Measurements from ENCODE around the gene BCL6.
A peak's percentile ranks its signal among the peaks of the same experiment; 100 is the strongest.

The BCL6 gene

DNA sequence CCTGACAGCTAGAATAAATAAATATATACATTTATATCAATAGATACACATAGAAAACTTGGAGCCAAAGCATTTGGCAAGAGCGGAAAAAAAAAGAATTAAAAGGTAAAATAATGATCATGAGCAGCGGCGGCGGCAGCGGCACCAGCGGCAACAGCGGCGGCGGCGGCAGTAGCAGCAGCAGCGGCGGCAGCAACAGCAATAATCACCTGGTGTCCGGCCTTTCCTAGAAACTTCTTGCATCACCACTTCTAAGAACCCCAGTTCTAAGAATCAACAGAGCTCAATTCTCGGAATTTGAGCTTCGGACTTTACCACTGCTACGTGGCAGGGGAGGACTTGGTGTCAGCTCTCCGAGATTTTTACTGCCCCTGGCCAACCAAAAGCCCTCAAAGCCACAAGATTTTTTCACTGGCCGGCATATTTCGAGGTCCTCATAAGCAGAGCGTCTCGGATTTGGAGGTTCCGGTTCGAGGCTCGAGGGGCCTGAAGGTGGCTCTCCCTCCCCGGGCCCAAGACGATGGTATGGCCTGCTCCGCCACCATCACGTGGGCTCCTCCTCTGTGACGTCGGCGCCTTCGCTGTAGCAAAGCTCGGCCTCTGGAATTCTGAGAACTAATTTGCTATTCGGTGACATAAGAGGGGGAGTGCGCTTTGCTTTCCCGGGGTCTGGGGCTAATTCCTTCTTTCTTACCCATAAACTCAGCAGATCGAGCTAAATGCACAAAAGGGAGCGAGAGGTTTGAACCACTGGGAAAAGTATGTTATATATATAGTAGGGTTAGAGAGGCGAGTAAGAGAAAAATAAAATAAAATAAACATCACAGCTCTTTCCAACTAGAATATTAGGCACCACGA, at the start of gene BCL6:
BCL6 (minus strand) TSS at position 268 of the 858 bp plus-strand sequence. CDS start 11,775 bp downstream, outside the sequence.
- H3K27ac ChIP-seq (ENCODE audit: low read depth in 2 of 2, low read length in 2 of 2) = peak within 1 kb of the TSS; percentile 96 to 98
- peaks cover 31 to 38% of the 10 kb centered on the region in 2 donors for H3K4me1 ChIP-seq (ENCODE audit: control insufficient read depth in 2 of 2, insufficient read depth in 2 of 2, low read length in 2 of 2)
- no peaks in the 10 kb centered on the region for H3K9me3 ChIP-seq (ENCODE audit: control insufficient read depth in 2 of 2, low read length in 2 of 2)
- H3K4me3 ChIP-seq (ENCODE audit: low read length in 2 of 2) = peak within 1 kb of the TSS; percentile 83
- no peaks in the 10 kb centered on the region for H3K27me3 ChIP-seq (ENCODE audit: control insufficient read depth in 2 of 2, insufficient read depth in 2 of 2, low read length in 2 of 2)
- H3K36me3 ChIP-seq (ENCODE audit: control insufficient read depth in 2 of 2, insufficient read depth in 2 of 2, low read length in 2 of 2) = no peaks in the 10 kb centered on the region
- peak within 1 kb of the TSS; percentile 90 to 98 for H3K9ac ChIP-seq (ENCODE audit: low read depth in 1 of 2, low read length in 2 of 2)

- Histone ChIP-seq H3K9ac (ENCODE audit: low read depth in 1 of 2, low read length in 2 of 2) (no peak overlapping the region), H3K4me3 (ENCODE audit: low read length in 2 of 2) (no peak overlapping the region), H3K27ac (ENCODE audit: low read depth in 2 of 2, low read length in 2 of 2) (no peak overlapping the region), H3K27me3 (ENCODE audit: control insufficient read depth in 2 of 2, insufficient read depth in 2 of 2, low read length in 2 of 2) (no peaks in the 10 kb centered on the region), H3K36me3 (ENCODE audit: control insufficient read depth in 2 of 2, insufficient read depth in 2 of 2, low read length in 2 of 2) (no peaks in the 10 kb centered on the region), H3K4me1 (ENCODE audit: control insufficient read depth in 2 of 2, insufficient read depth in 2 of 2, low read length in 2 of 2) (peaks cover 0 to 5% of the 10 kb centered on the region in 2 donors), H3K9me3 (ENCODE audit: control insufficient read depth in 2 of 2, low read length in 2 of 2) (no peaks in the 10 kb centered on the region)
These were observed 49.5 kb upstream of the BCL6 start for GRCh38 chr3:187794731-187795130.

- Histone ChIP-seq H3K9ac (ENCODE audit: low read depth in 1 of 2, low read length in 2 of 2) (no peak overlapping the region), H3K27ac (ENCODE audit: low read depth in 2 of 2, low read length in 2 of 2) (no peak overlapping the region), H3K9me3 (ENCODE audit: control insufficient read depth in 2 of 2, low read length in 2 of 2) (no peaks in the 10 kb centered on the region), H3K4me1 (ENCODE audit: control insufficient read depth in 2 of 2, insufficient read depth in 2 of 2, low read length in 2 of 2) (peaks cover 0 to 5% of the 10 kb centered on the region in 2 donors), H3K4me3 (ENCODE audit: low read length in 2 of 2) (no peak overlapping the region), H3K36me3 (ENCODE audit: control insufficient read depth in 2 of 2, insufficient read depth in 2 of 2, low read length in 2 of 2) (no peaks in the 10 kb centered on the region), H3K27me3 (ENCODE audit: control insufficient read depth in 2 of 2, insufficient read depth in 2 of 2, low read length in 2 of 2) (no peaks in the 10 kb centered on the region)
These were observed 48.4 kb upstream of the BCL6 start for GRCh38 chr3:187793618-187794017.

- H3K4me3 ChIP-seq (ENCODE audit: low read length in 2 of 2) = no peak overlapping the region
- peaks cover 0 to 5% of the 10 kb centered on the region in 2 donors for H3K4me1 ChIP-seq (ENCODE audit: control insufficient read depth in 2 of 2, insufficient read depth in 2 of 2, low read length in 2 of 2)
- H3K9me3 ChIP-seq (ENCODE audit: control insufficient read depth in 2 of 2, low read length in 2 of 2) = no peaks in the 10 kb centered on the region
- no peak overlapping the region for H3K9ac ChIP-seq (ENCODE audit: low read depth in 1 of 2, low read length in 2 of 2)
- no peaks in the 10 kb centered on the region for H3K27me3 ChIP-seq (ENCODE audit: control insufficient read depth in 2 of 2, insufficient read depth in 2 of 2, low read length in 2 of 2)
- no peak overlapping the region for H3K27ac ChIP-seq (ENCODE audit: low read depth in 2 of 2, low read length in 2 of 2)
- H3K36me3 ChIP-seq (ENCODE audit: control insufficient read depth in 2 of 2, insufficient read depth in 2 of 2, low read length in 2 of 2) = no peaks in the 10 kb centered on the region
These were observed 47.3 kb upstream of the BCL6 start for GRCh38 chr3:187792521-187792920.

- H3K4me1 ChIP-seq (ENCODE audit: control insufficient read depth in 2 of 2, insufficient read depth in 2 of 2, low read length in 2 of 2) = peaks cover 0 to 1% of the 10 kb centered on the region in 2 donors
- H3K36me3 ChIP-seq (ENCODE audit: control insufficient read depth in 2 of 2, insufficient read depth in 2 of 2, low read length in 2 of 2) = no peaks in the 10 kb centered on the region
- no peak overlapping the region for H3K4me3 ChIP-seq (ENCODE audit: low read length in 2 of 2)
- no peak overlapping the region for H3K27ac ChIP-seq (ENCODE audit: low read depth in 2 of 2, low read length in 2 of 2)
- no peaks in the 10 kb centered on the region for H3K27me3 ChIP-seq (ENCODE audit: control insufficient read depth in 2 of 2, insufficient read depth in 2 of 2, low read length in 2 of 2)
- no peaks in the 10 kb centered on the region for H3K9me3 ChIP-seq (ENCODE audit: control insufficient read depth in 2 of 2, low read length in 2 of 2)
- H3K9ac ChIP-seq (ENCODE audit: low read depth in 1 of 2, low read length in 2 of 2) = no peak overlapping the region
These were observed 44.6 kb upstream of the BCL6 start for GRCh38 chr3:187789872-187790271.

DNA sequence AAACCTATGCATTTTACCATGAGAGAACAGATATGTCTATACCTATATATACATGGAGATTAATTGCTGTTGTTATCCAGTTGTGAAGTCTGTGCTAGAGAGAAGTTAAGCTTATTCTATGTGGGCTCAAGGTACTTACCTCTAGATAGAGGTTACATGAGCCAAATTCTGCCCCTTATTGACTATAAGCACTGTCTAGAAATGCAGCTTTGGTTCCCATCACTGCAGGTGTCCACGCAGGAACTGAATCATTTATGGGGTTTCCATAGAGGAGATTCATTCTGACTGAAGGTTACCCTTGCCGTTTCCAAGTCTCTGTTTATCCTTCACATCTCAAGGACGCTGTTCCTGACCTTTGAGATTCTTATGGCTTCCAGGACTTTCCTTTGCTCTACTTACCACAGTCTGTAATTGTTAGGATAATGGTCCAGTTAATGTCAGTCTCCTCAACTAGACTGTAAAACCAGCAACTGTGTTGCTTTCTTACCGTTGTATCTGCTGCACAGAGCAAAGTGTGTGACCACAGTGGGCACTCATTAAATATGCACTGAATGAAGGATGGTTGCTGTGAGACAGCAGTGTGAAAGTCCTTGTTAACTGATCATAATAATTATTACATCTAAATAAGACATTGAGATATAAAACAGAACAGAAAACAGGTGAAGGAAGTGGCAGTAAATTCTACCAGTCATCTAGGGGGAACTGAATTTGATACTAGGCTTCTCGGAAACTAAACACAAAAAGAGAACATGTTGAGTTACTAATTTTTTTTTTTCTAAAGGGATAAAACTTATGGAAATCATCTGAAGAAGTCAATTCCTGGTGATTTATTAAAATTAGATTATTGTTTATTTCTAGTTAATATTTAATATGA, 44.0 kb upstream of the BCL6 start:
- Histone ChIP-seq H3K4me3 (ENCODE audit: low read length in 2 of 2) (no peak overlapping the region), H3K36me3 (ENCODE audit: control insufficient read depth in 2 of 2, insufficient read depth in 2 of 2, low read length in 2 of 2) (no peaks in the 10 kb centered on the region), H3K27ac (ENCODE audit: low read depth in 2 of 2, low read length in 2 of 2) (no peak overlapping the region), H3K9me3 (ENCODE audit: control insufficient read depth in 2 of 2, low read length in 2 of 2) (no peaks in the 10 kb centered on the region), H3K9ac (ENCODE audit: low read depth in 1 of 2, low read length in 2 of 2) (no peak overlapping the region), H3K4me1 (ENCODE audit: control insufficient read depth in 2 of 2, insufficient read depth in 2 of 2, low read length in 2 of 2) (no peaks in the 10 kb centered on the region), H3K27me3 (ENCODE audit: control insufficient read depth in 2 of 2, insufficient read depth in 2 of 2, low read length in 2 of 2) (no peaks in the 10 kb centered on the region)

DNA sequence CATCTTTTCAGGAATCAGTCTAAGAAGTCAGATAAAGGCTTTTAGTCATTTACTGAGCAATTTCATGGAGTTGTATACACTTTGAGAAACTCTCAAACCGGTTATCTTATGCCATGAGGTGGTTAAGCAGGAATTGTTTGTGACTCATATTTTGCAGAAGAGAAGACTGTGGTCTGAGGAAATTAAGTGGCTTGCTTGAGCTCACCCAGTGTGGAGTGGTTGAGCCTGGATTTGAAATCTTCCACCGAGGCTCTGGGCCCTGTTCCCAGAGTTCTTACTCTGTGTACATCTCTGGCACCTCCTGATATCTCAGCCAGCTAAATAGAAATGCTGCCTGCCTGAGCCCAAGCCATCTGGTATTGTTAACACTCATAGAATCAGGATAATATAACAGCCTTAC, 37.8 kb upstream of the BCL6 start:
- H3K27ac ChIP-seq (ENCODE audit: low read depth in 2 of 2, low read length in 2 of 2) = no peak overlapping the region

GRCh38 chr3:187782006-187782405, 36.7 kb upstream of the BCL6 start:
- Histone ChIP-seq H3K9me3 (ENCODE audit: control insufficient read depth in 2 of 2, low read length in 2 of 2) (no peaks in the 10 kb centered on the region), H3K4me1 (ENCODE audit: control insufficient read depth in 2 of 2, insufficient read depth in 2 of 2, low read length in 2 of 2) (no peaks in the 10 kb centered on the region), H3K4me3 (ENCODE audit: low read length in 2 of 2) (no peak overlapping the region), H3K27me3 (ENCODE audit: control insufficient read depth in 2 of 2, insufficient read depth in 2 of 2, low read length in 2 of 2) (no peaks in the 10 kb centered on the region), H3K9ac (ENCODE audit: low read depth in 1 of 2, low read length in 2 of 2) (no peak overlapping the region), H3K27ac (ENCODE audit: low read depth in 2 of 2, low read length in 2 of 2) (no peak overlapping the region), H3K36me3 (ENCODE audit: control insufficient read depth in 2 of 2, insufficient read depth in 2 of 2, low read length in 2 of 2) (no peaks in the 10 kb centered on the region)

More for the DNA sequence above, 37.8 kb upstream of the BCL6 start:
- Histone ChIP-seq H3K27me3 (ENCODE audit: control insufficient read depth in 2 of 2, insufficient read depth in 2 of 2, low read length in 2 of 2) (no peaks in the 10 kb centered on the region), H3K9ac (ENCODE audit: low read depth in 1 of 2, low read length in 2 of 2) (no peak overlapping the region), H3K9me3 (ENCODE audit: control insufficient read depth in 2 of 2, low read length in 2 of 2) (no peaks in the 10 kb centered on the region), H3K36me3 (ENCODE audit: control insufficient read depth in 2 of 2, insufficient read depth in 2 of 2, low read length in 2 of 2) (no peaks in the 10 kb centered on the region), H3K4me1 (ENCODE audit: control insufficient read depth in 2 of 2, insufficient read depth in 2 of 2, low read length in 2 of 2) (no peaks in the 10 kb centered on the region), H3K4me3 (ENCODE audit: low read length in 2 of 2) (no peak overlapping the region)

GRCh38 chr3:187781001-187781400, 35.7 kb upstream of the BCL6 start:
- no peaks in the 10 kb centered on the region for H3K36me3 ChIP-seq (ENCODE audit: control insufficient read depth in 2 of 2, insufficient read depth in 2 of 2, low read length in 2 of 2)
- H3K27ac ChIP-seq (ENCODE audit: low read depth in 2 of 2, low read length in 2 of 2) = no peak overlapping the region
- no peak overlapping the region for H3K9ac ChIP-seq (ENCODE audit: low read depth in 1 of 2, low read length in 2 of 2)
- H3K9me3 ChIP-seq (ENCODE audit: control insufficient read depth in 2 of 2, low read length in 2 of 2) = no peaks in the 10 kb centered on the region
- no peaks in the 10 kb centered on the region for H3K27me3 ChIP-seq (ENCODE audit: control insufficient read depth in 2 of 2, insufficient read depth in 2 of 2, low read length in 2 of 2)
- H3K4me1 ChIP-seq (ENCODE audit: control insufficient read depth in 2 of 2, insufficient read depth in 2 of 2, low read length in 2 of 2) = no peaks in the 10 kb centered on the region
- H3K4me3 ChIP-seq (ENCODE audit: low read length in 2 of 2) = no peak overlapping the region

DNA sequence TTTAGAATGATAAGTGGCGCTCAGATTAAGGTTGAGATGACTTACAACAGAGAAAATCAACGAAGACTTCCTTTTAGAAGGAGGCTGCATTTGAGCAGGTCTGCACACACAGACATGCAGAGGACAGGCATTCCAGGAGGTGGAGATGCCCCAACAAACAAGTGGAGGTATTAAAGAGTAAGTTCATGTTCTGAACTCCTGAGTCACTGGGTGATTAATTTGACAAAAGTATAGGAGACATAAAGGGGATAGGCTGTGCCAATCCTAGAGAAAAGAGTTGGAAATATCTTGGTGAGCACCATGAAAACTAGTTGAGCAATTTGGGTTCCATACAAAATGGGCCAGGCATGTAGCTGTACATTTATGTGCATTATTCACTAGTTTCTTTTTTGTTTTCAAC, 33.5 kb upstream of the BCL6 start:
- H3K27me3 ChIP-seq (ENCODE audit: control insufficient read depth in 2 of 2, insufficient read depth in 2 of 2, low read length in 2 of 2) = no peaks in the 10 kb centered on the region
- no peak overlapping the region for H3K4me3 ChIP-seq (ENCODE audit: low read length in 2 of 2)
- no peaks in the 10 kb centered on the region for H3K4me1 ChIP-seq (ENCODE audit: control insufficient read depth in 2 of 2, insufficient read depth in 2 of 2, low read length in 2 of 2)
- H3K27ac ChIP-seq (ENCODE audit: low read depth in 2 of 2, low read length in 2 of 2) = no peak overlapping the region
- no peaks in the 10 kb centered on the region for H3K36me3 ChIP-seq (ENCODE audit: control insufficient read depth in 2 of 2, insufficient read depth in 2 of 2, low read length in 2 of 2)
- no peak overlapping the region for H3K9ac ChIP-seq (ENCODE audit: low read depth in 1 of 2, low read length in 2 of 2)
- no peaks in the 10 kb centered on the region for H3K9me3 ChIP-seq (ENCODE audit: control insufficient read depth in 2 of 2, low read length in 2 of 2)

All from mucosa of rectum (tissue), 2 donors.